Jurkat, Clone E6-1 (cell line): ENCODE measurements around the gene HEATR5B.
"Not testable (repeated sequence)": the region's sequence is repeated elsewhere in the genome, so short reads cannot be mapped to it uniquely, and the experiment has no call there.

Experiments used
- DNase-seq: peaks from one replicate; pipeline ENCODE4 v3.0.0-alpha.2; 2011; ENCODE audit warnings: low read depth, low spot score
- H3K4me3 ChIP-seq: 2 replicates; pipeline ENCODE4 v1.5.1; 2011; ENCODE audit warnings: mild to moderate bottlenecking, low read length, control low read depth, moderate library complexity

Gene HEATR5B

DNA sequence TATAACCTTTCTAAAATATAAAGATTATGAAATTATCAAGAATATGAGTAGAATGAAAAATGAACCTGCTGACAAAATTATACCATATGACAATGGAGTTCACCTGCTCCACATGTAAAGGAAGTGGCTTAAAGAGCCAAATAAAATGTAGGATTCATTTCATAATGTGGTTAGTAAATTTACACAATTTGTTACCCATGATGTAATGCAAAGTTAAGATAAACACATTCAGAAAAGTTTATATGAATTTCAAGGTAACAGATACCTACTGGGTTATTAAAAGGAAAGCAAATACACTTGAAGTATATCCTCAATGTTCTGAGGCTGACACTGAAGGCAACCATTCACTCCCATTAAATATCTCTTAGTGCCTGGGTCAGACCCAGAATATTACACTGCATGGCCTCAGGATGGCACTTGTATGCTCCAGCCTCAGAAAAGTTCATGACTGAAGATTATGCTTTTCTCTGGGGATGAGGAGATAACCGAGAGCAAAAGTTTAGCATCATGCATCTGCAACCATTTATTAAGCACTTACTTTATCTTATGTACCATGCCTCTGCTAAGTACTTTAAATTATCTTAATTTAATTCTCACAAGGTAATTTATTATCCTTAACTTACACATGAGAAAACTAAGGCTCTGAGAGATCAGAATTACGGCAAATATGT is 124.0 kb downstream of the HEATR5B start:
- DNase-seq: no peak
- H3K4me3 ChIP-seq: no peak overlapping the region

DNA sequence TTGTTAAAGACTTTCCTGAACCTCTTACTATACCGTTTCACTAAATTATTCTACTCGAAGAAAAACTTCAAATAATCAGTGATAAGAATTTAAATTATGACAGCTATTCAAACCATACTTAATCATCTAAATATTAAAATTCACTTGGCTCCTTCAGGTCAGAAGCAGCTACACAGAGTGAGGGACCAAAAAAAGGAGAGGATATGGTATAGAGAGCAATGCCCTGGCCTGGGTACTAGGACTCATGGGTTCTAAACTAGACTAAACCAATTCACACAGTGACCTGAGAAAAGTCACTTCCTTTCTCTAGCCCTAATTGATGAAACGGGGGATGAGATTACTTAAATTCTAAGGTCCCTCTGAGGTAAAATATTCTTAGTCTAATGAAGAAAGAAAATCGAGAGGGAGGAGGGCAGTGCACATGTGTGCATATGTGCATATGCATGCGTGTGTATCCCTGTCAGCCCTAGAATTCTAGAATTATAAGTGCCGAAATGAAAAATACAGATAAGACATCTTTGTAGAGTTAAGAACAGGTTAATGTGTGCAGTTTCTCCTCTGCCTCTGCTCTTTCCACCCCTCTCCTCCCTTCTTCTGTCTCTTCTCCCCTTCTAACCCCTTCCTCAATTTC is 129.1 kb downstream of the HEATR5B start:
- DNase-seq: no peak

DNA sequence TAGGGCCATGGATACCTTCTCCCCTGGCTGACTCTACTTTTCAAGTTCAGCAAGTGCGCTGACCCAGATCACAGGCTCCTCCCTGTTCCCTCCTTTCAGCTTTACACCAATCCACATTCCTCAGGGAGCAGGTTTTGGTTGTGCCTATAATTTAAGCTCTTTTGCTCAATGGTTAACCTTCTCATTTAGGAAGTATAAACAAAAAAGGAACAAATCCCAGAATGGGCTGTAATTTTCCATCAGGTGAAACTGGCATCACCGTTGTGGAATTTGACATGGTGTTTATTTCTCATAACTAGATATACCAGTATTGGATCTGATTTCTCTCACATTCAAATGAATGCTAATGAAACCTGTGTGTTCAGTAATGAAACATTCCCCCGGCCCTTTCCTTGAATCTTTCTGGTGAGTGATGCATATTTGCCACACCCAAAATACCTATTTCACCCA is 131.4 kb downstream of the HEATR5B start:
- no peak for DNase-seq
- H3K4me3 ChIP-seq: no peak overlapping the region

More for the DNA sequence above, 129.1 kb downstream of the HEATR5B start:
- H3K4me3 ChIP-seq: no peak overlapping the region

DNA sequence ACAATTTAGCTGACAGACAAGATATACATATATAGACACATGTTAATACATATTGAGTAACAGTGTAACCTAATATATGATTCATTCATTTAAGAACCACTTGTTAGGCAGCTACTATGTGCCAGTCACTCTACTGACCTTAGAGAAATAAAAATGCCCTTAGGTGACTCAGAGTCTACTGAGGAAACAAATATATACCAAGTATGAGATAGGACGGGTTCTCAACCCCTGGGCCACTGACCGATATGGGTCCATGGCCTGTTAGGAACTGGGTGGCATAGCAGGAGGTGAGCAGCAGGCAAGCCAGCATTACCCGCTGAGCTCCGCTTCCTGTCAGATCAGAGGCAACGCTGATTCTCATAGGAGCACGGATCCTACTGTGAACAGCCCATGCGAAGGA is 132.6 kb downstream of the HEATR5B start:
- H3K4me3 ChIP-seq: no peak overlapping the region
- no peak for DNase-seq

DNA sequence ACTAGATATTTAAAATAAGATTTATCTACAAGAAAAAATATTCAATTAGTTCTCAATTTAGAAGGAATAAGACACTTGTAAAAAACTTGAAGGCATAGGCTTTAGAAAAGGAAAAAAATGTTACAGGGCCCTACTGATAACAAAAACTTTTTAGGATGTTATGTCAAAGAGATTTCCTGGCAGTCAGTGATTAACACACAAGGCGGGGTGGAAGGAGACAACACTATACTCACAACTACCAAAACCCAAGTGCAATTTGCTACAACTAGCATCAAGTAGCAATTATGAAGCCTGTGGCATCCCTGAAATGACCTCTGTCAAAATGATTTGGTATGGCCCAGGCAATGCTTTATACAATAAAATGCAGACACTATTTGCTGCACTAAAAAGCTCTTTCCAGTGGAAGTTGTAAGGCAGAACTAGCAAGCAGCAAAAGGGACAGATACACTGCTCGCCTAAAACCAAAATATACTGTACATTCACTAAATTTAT is 133.1 kb downstream of the HEATR5B start:
- no peak for DNase-seq
- H3K4me3 ChIP-seq: no peak overlapping the region

DNA sequence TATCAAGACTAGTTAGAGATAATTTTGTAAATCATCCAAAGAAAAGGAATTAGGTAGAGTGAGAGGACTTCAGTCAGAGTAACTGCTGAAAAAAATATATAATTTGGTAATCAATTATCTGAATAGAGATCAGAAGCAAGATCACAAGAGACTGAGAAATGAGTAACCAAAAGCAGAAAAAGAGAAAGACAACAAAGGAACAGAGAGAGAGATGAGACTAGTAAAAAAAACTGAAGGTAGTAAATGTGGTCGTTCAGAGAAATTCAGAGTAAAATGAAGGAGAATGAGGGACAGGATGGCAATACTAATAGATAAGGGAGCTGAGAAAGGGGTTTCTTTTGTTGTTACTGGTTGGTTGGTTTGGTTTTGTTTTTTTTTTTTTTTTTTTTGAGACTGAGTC is 134.3 kb downstream of the HEATR5B start:
- DNase-seq: no peak
- H3K4me3 ChIP-seq: no peak overlapping the region

DNA sequence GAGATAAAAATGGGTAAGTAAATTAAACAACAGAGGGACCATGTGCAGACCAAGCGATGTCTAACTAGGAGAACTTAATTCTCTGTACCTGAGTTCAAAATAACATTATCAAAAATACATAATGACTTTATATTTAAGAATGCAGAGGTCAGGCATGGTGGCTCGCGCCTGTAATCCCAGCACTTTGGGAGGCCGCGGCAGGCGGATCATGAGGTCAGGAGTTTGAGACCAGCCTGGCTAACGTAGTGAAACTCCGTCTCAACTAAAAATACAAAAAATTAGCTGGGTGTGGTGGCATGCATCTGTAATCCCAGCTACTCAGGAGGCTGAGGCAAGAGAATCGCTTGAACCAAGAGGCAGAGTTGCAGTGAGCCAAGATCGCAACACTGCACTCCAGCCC is 138.9 kb downstream of the HEATR5B start:
- DNase-seq, H3K4me3 ChIP-seq: not testable (repeated sequence)

DNA sequence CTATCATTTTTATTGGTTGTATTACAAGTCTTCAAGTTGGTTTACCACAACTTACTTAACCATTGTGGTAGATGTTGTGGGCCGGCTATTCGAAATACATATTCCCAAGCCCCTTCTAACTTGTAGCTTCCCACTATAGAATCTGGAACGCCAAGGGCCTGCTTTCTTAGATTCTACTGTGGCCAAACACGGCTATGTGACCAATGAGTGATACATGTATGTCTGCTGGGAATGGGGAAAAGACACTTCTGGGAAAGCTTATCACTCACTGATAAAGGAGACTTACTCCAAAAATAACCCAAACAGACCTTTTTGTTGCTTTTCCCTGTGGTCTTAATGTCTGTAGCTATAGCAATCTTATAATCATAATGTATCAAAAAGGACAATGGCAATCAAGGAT is 142.3 kb downstream of the HEATR5B start:
- DNase-seq: no peak
- no peak overlapping the region for H3K4me3 ChIP-seq

DNA sequence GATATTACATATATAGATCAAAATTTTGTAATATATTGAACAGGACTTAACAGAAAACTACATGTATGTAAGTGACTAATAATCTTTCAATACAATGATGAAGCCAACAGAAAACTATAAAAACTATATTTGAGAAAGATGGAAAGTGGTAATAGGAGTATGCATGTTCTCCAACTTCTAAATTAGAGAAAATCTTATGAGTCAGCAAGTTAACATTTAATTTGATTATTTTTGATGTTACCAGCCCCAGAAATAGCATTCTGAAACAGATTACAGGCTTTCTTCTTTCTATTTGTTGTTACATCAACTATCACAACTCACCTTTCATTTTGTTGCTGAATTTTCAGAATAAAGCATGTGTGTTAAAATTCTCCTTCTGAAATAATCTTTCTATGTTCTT is 147.6 kb downstream of the HEATR5B start:
- DNase-seq, H3K4me3 ChIP-seq: not testable (repeated sequence)

DNA sequence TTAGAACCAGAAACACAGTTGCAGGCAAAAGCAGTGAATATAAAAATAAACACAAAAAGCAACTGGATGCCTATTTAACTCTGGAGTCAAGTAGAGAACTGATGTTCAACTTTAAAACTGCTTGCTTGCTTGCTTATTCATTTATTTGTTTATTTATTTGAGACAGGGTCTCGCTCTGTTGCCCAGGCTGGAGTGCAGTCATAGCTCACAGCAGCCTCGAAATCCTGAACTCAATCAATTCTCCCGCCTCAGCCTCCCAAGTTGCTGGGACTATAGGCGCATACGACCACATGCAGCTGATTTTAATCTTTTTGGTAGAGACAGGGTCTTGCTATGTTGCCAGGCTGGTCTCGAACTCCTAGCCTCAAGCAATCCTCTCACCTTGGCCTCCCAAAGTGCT is 152.5 kb downstream of the HEATR5B start:
- not testable (repeated sequence) for H3K4me3 ChIP-seq, DNase-seq
